CD4-positive, alpha-beta T cell treated with Interleukin-2 at 100 ng/mL for 4 hours (primary cell): ENCODE measurements around the gene MBD3.

Experiments used
- DNase-seq: peaks from one replicate; pipeline ENCODE4 v3.0.0-alpha.2; 2020; ENCODE audit warnings: low spot score

The MBD3 gene

GRCh38 chr19:1598777-1599459, 6.3 kb upstream of the MBD3 start:
- DNase-seq: no peak

DNA sequence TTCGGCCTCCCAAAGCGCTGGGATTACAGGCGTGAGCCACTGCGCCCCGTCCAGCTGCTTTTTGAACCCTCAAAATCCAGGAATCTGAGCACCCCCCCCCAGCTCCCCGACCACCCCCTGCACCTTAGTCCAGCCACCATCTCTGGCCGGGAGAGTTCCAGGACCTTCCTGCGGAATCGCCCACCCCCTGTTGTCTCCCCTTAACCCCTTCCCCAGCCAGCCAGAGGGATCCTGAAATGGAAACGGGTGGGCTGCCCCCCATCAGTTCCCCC, 772 bp upstream of the MBD3 start:
- DNase-seq: no peak

DNA sequence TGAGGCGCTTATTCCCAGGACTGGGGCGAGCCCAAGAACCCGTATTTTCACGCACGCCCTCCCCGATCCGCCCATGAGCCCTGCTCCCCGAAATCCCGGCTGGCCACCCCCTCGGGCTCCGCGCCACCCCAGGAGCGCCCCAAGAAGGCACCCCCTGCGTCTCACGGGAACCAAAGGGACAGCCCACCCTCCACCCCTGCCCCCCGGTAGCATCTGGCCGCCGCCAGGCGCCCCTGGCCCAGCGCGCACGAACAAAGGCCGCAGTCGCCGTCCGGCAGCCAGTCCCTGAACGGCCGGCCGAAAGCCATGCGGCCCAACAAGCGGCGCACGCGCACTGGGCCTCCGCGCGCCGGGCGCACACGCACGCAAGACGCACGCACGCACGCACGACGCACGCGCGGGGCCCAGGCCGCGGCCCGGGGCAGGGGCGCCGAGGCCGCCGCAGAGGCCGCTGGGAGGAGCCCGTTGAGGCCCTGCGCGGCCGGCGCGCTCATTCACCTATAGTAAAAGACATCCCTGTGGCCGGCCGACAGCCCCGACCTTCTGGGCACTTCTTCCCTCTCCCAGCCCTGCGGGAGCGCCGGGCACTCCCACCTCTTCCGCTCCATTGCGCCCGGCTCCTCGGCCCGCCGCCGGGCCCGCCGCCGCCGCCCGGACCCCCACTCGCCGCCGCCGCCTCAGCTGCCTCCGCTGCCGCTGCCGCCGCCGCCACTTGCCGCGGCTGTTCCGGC, 476 bp downstream of the MBD3 start:
- peak; percentile 84 for DNase-seq

DNA sequence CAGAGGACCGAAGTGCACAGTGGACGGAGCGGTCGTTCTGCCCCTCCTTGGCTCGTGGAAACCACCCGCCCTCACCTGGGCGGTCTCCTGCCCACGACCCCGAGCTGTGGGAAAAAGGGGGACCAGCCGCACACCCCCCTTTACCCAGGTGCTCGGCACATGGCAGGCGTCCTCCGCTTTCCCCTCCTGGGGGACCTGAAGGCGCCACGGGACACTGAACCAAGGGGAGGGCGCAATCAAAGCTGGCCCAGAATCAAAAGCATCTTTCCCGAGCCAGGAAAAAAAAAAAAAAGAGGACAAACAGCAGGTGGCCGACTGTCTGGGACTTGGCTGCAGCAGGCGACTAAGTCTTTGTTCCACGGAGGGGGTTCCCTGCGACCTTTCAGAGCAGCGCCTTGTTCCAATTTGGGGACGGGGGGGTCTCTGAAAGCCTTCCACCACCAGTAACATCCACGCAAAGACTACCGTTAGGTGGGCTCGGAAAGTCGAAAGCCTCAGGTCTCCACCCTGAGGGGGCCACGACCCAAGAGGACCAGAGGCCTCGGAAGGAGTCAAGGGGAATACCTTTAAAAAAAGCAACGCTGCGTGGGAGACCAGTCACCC, 1.1 kb downstream of the MBD3 start:
- DNase-seq: no peak

DNA sequence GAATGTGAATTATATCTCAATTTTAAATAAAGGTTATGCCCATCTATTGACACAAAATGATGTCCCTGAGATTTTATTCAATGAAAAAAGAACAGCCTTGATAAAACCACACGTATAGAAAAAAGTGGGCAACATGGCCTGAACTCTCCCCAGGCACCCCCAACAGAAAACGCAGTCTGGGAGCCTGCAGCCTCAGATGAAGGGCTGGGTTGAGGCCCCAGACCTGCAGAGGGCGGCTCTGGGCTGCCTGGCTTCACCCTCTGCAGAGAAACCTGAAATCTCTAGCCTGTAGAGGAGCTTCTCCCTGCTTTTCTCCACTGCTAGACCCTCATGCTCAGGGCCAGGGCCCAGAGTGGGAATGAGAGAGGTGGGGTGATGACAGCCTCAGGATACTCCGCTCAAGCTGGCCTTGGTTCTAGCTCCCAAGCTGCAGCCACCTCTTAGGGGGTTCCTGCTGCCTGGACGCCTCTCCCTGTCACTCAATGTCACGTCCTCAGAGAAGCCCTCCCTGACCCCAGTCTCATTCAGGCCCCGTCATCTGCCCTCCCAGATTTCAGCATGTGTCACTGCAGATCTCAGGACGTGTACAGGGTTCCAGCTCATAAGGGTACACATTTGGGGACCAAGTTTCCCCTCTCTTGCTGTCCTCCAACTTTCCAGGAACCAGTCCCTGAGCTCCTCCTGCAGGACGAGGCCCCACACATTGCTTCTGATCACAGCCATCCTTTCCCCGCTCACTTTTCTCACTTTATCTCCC, 1.8 kb downstream of the MBD3 start:
- peak; percentile 18 for DNase-seq

DNA sequence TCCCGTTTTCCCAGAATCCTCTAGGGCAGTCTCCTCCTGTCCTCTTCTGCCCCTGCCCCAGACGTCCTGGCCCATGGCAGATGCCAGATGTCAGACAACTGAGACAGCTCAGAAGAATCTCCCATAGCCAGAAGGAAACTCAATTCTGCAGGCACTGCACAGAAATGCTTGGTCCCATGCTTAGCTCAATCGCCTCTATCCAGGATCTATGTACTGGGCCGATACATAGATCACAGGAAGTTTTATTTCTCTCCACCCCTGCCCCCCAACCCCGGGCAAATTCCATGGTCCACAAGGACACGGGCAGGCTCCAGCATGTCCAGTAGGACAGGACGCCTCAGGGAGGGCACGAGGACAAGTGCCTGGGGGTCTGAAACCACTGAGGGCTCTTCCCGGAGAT, 4.8 kb downstream of the MBD3 start:
- DNase-seq: no peak

DNA sequence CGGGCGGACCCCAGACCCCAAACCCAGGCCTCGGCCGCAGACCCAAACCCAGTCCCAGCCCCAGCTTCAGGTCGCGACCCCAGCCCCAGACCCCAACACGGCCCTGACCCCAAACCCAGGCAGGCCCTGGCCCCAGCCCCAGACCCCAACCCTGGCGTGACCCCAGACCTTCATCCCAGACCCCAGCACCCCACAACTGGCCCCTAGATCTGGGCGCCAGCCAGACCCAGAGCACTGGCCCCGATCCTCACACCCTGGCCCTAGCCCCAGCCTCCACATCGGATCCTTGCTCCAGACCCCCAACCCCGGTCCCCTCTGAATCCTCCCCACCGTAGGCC, 7.5 kb downstream of the MBD3 start:
- no peak for DNase-seq

- DNase-seq: no peak
Observed at GRCh38 chr19:1584500-1585242, 8.0 kb downstream of the MBD3 start.

- DNase-seq: no peak
Observed at GRCh38 chr19:1582201-1582600, 10.5 kb downstream of the MBD3 start.

DNA sequence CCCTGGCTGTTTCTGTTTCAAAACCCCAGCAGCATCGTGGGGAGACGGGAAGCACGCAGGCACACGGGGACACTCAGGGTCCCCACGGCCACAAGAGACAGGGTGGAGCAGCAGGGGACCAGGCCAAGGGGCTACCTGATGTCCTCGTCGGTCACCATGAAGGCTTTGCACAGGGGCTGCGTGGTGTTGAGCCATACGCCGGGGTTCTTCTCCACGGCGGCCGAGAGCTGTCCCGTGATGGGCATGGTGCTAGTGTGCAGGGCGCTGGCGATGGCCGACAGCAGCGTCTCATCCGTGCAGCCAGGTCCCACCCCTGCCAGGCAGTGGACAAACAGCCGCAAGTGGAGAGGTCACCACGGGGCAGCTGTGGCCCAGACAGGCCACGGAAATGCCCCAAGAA, 11.7 kb downstream of the MBD3 start:
- no peak for DNase-seq

- DNase-seq: no peak
Observed at GRCh38 chr19:1580382-1580781, 12.3 kb downstream of the MBD3 start.

GRCh38 chr19:1579222-1579621, 13.4 kb downstream of the MBD3 start:
- DNase-seq: no peak

- DNase-seq: no peak
Observed at GRCh38 chr19:1577929-1578618, 14.6 kb downstream of the MBD3 start.

DNA sequence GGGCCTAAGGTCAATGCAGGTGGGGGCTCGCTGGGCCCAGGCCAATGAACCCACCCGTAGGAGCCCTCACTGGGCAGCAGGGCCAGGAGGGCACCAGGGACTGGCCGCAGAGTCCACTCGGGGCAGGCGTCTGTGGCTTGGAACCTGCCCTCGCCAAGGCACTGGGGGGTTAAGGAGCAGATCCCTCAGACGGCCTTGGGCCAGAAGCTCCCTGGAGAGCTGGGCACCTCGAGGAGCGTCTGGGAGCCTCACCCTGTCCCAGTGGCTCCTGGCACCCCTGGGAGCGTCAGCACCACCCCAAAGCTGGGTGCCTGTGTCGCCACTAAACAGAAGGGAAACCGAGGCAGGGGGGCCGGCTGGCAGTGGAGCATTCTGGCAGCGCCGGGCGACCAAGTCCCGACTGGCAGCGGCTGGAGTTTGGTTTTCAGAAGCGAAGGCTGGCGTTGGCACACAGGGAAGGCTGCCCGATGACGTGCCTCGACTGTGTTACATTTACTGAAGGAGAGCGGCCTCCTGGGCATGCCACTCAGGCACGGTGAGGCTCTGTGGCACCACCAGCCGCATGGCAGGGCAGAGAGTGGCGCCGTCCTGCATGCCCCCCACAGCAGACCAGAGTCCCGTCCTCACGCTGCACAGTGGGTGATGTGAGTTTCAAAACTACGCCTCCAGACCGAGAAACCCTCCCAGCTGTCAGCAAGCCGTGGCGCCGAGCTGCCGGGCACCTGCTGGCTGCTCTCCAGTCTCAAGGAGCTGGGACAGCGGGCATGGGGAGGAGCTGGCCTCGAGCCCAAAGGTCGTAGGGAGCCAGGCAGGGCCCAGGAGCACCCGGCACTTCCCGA, 15.4 kb downstream of the MBD3 start:
- DNase-seq: no peak

DNA sequence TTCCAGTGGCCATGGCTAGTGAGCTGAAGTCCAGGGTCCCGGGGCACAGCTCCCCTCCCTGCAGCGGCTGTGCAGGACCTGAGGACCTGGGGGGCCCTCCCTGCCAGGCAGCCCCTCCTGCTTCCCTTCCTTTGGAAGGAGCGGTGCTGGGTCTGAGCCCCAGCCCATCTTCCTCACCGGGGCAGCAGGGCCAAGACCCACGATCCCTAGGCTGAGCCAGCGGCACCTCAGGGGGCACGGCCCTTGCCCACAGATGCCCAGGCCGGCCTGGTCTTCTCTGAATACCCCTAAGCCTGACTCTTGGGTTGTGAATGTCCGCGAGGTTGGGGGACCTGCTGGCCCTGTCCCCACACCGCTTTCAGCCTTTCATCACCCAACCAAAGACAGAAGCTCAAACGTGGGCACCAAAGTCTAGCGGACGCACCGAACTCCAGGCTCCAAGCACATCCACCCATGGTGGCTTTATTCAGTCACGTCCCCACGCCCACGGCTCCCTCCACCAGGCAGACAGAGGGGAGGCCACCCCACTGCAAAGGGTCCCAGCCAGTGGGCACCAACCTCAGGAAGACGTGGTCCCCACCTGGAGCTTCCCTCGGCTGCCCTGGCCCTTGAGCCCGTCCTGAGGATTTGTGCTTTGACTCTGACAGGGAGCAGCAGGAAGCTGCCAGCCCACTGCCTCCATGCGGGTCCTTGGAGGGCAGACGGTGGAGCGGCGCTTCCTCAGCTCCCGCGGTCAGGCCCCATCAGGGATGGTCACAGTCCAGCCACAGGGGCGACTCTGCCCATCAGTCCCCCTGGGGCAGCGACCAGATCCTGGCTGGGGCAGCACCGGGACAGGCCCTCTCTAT, 16.2 kb downstream of the MBD3 start:
- DNase-seq: no peak

DNA sequence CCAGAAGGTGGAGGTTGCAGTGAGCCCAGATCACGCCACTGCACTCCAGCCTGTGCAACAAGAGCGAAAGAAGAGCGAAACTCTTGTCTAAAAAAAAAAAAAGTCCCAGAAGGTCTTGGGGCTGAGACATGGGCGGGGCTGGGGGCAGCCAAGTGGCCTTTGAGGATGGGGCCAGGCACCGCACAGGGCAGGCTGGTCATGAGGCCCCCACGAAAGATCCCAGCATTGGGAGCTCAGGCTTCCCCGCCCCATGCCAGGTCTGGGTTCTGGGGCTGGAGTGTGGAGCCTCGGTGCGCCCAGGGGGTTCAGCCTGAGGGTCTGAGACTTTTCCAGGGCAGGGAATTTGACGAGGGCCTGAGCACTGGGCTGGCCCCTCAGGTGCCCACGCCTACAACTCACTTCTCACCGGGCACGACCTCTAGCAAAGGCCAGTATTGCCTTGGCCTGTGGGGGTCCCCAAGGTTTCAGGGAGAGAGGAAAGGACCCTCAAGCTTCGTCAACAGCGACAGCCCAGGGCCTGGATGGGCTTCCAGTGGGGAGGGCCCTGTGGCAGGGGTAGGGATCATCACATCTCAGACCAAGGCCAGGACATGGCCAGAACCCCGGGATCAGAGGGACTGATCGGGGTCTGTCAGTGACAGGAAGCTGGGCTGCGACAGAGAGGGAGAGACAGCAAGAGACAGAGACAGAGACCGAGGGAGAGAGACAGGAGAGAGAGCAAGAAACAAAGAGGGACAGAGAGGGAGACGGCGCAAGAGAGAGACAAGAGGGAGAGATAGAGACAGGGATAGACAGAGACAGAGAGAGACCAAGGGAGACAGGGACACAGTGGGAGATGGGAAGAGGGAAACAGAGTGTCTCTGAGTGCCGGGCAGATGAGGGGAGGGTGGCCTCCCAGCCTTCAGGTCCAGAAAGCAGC, 17.1 kb downstream of the MBD3 start:
- DNase-seq: no peak

- no peak for DNase-seq
Observed at GRCh38 chr19:1574354-1575136, 18.1 kb downstream of the MBD3 start.

DNA sequence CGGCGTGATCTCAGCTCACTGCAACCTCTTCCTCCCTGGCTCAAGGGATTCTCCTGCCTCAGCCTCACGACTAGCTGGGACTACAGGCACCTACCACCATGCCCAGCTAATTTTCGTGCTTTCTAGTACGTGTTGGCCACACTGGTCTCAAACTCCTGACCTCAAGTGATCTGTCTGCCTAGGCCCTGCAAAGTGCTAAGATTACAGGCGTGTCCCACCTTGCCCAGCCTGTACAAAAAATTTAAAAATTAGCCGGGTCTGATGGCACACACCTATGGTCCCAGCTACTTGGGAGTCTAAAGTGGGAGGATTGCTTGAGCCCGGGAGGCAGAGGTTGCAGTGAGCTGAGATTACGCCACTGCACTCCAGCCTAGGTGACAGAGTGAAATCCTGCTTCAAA, 19.9 kb downstream of the MBD3 start:
- DNase-seq: no peak
